Activated T-cell treated with anti-CD3 and anti-CD28 coated beads, Interleukin-2, amount 50 U/mL, for 4 hours (primary cell): Measurements from ENCODE around the gene CACTIN. TPM values are rescaled to one million over a fixed set of nuclear protein-coding genes. Genes with fewer than 3 reads are reported as not detected.

Experiments
- ATAC-seq, 2 donors: fragments of 200-7000 bp; cut with Tn5 transposase; one replicate each; pipeline ENCODE4 v1.10.0; 2021
- DNase-seq: peaks from one replicate; pipeline ENCODE4 v3.0.0-alpha.2; 2020
- H3K27me3 Mint-ChIP-seq: one replicate; pipeline ENCODE4 v1.8.0; 2021; ENCODE audit warnings: low read depth, mixed read lengths
- H3K36me3 Mint-ChIP-seq: one replicate; pipeline ENCODE4 v1.8.0; 2022; ENCODE audit warnings: mixed read lengths; ENCODE audit not compliant: insufficient read depth
- H3K4me1 Mint-ChIP-seq: one replicate; pipeline ENCODE4 v1.8.0; 2021; ENCODE audit warnings: low read depth, mixed read lengths
- H3K4me3 Mint-ChIP-seq: one replicate; pipeline ENCODE4 v1.8.0; 2021; ENCODE audit warnings: mild to moderate bottlenecking, moderate library complexity, mixed read lengths
- H3K9me3 Mint-ChIP-seq: one replicate; pipeline ENCODE4 v1.8.0; 2021; ENCODE audit warnings: mixed read lengths
- total RNA-seq, 3 donors: library from RNA; stranded (reverse); gene quantifications; one replicate each; pipeline ENCODE4 v1.2.1, GENCODE V29; 2021

The CACTIN gene
- total RNA-seq = 10 to 100 TPM; 51.5 to 53.8 (median 52.6) TPM

DNA sequence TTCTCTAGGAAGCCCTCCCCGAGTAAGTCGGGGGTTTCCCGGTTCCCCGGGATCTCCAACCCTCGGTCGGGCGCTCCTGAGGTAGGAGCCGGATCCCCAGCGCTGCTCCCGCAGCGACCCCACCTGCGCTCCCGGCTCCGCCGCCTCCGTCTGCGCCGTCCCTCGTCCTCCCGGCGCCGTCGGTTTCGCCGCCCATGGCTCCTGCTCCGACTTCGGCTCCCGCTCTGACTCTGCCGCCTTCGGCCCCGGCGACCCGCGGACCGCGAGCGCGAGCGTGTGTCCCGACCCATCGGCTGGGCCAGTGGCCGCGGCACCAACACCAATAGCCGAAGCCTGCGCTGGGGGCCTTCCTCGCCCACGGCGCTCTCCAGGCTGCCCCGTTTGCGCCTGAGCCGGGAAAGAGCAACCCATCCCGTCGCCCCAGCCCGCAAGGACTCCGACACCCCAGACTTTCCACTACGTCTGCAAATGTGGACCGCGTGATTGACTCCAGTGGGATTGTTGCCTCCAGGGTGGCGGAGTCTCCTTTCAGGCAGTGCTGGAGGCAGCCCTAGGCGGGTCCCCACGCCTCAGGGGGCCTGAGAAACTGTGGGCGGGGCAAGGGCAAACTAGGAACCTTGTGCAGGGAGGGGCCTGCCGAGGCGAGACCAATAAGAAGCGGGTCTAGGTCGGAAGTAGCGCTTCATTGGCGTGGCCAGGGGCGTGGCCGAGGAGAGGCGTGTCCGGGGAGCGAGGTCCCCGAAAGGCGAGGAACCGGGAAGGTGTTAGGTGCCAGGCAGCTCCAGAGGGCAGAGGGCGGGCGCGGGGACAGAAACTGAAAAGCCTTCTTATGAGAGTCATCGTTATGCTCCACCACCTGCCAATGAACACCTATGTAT is at the start of gene CACTIN:
TSS of gene CACTIN (minus strand) at position 318 of the 878 bp plus-strand sequence. CDS start at position 290, 28 bp downstream.
- ATAC-seq = peak; percentile 95
- H3K36me3 Mint-ChIP-seq = peaks cover 2% of the 10 kb centered on the region
- no peaks in the 10 kb centered on the region for H3K27me3 Mint-ChIP-seq
- peak within 1 kb of the TSS; percentile 93 for H3K4me3 Mint-ChIP-seq
- DNase-seq = peak; percentile 98
- no peaks in the 10 kb centered on the region for H3K9me3 Mint-ChIP-seq
- H3K4me1 Mint-ChIP-seq = peaks cover 22% of the 10 kb centered on the region

DNA sequence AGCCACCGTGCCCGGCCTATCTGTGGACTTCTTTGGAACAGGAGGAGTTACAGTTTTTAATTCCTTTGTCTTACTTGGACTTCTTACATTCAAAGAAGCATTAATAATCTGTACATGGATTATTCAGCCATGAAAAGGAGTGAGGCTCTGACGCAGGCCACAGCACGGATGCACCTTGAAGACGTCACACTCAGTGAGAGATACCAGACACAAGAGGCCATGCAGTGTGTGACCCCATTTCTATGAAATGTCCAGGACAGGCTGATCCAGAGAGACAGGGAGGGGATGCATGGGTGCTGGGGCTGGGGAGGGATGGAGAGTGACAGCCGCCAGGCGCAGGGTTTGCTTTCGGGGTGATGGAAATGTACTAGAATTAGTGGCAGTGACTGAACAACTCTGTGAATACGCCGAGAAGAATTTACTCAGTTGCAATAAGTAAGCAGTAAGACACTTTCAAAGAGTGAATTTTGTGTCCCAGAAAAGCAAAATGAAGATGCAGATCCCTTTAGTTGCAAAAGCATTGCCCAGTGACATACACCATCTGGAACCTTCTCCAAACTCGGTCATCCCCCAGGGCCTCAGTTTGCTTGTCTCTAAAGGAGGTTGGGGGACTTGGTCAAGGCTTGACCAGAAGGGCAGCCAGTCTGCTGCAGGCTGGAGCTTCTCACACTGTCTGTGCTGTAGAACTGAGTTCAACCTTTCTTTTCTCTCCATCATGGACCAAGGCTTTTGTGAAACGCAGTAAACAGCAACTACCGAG is 48.4 kb upstream of the CACTIN start:
- H3K9me3 Mint-ChIP-seq = no peaks in the 10 kb centered on the region
- no peak for ATAC-seq

DNA sequence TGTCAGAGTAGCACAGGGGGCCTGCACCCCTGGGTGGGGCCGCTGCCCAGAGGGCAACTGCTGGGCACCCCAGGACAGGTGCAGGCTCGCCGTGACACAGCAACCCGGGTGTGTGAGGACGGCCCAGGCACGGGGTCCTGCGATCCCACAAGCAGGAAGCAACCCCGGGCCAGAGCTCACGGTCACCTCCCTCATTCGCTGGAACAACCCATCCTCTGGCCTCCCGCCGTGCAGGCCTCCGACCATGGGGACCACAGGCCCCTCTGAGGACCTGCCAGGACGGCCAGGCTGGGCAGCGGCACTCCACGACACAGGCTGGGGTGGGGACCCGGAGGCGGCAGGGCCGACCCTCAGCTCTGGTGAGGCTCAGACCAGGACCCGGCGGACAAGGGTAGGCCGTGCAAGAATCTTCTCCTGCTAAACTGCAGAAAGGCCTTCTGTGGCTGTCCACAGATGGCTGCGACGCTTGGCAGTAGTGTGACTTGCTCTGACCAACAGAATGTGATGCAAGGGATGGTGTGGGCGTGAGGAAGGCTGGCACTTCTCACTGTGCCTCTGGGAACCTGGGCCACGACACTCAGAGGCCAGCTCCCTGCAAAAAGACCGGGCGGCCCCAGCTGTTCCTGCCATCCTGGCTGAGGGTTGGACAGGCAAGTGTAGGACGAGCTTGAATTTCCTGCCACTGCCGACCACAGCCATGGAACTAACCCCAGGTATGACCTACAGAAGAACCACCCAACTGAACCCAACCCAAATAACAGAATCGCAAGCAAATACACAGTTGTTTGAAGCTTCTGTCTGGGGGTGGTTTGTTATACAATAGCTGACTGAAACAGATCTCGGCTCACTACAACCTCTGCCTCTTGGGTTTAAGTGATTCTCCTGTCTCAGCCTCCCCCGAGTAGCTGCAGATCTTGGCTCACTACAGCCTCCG is 47.2 kb upstream of the CACTIN start:
- DNase-seq (no peak), ATAC-seq (no peak)

More for the DNA sequence above, 48.4 kb upstream of the CACTIN start:
- Mint-ChIP-seq H3K36me3 (peaks cover 6% of the 10 kb centered on the region), H3K27me3 (no peaks in the 10 kb centered on the region), H3K4me3 (no peak overlapping the region), H3K4me1 (peaks cover 20% of the 10 kb centered on the region)
- DNase-seq = no peak

DNA sequence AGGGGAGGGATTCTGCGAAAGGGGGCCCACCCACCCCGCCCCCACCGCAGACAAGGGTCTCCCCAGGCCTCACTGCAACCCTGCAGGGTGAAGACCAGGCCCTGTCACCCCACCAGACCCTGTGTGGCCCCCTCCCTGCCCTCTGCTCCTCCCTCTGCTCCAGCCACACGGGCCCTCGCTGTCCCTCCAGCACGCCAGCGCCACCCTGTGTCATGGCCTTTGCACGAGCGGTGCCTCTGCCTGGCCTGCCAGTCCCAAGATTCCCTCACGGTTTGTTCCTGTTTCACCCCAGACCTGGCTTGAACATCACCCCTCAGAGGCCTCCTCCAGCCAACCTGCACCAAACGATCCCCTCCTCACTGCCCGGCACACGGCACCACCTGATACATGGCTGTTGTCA is 46.4 kb upstream of the CACTIN start:
- Mint-ChIP-seq H3K36me3 (peaks cover 3% of the 10 kb centered on the region), H3K4me3 (no peak overlapping the region)

More for the DNA sequence above, 47.2 kb upstream of the CACTIN start:
- Mint-ChIP-seq H3K4me3 (no peak overlapping the region), H3K36me3 (peaks cover 3% of the 10 kb centered on the region), H3K9me3 (no peaks in the 10 kb centered on the region), H3K4me1 (peaks cover 20% of the 10 kb centered on the region), H3K27me3 (no peaks in the 10 kb centered on the region)

DNA sequence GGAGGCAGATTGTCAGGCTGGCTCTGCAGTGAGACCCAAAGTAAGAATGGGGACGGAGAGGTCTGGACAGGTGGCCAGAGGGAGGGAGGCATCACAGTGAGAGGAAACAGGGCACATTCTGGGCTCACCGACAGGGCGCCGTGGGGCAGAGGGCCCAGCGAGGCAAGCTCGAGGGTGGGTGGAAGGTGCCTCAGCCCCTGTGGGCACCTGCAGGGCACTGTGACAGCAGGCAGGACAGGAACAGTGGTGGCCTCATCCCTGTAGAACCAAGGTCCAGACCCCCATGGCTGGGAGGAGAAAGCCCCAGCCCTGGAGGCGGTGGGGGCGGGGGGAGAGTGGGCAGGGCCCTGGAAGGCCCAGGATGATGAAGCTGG is 46.0 kb upstream of the CACTIN start:
- H3K27me3 Mint-ChIP-seq = no peaks in the 10 kb centered on the region
- no peak for DNase-seq
- H3K9me3 Mint-ChIP-seq = no peaks in the 10 kb centered on the region
- ATAC-seq = no peak
- H3K36me3 Mint-ChIP-seq = peaks cover 3% of the 10 kb centered on the region
- H3K4me3 Mint-ChIP-seq = no peak overlapping the region
- H3K4me1 Mint-ChIP-seq = peaks cover 23% of the 10 kb centered on the region

More for the DNA sequence above, 46.4 kb upstream of the CACTIN start:
- no peaks in the 10 kb centered on the region for H3K27me3 Mint-ChIP-seq
- no peak for ATAC-seq
- DNase-seq = no peak
- H3K9me3 Mint-ChIP-seq = no peaks in the 10 kb centered on the region
- peaks cover 23% of the 10 kb centered on the region for H3K4me1 Mint-ChIP-seq

DNA sequence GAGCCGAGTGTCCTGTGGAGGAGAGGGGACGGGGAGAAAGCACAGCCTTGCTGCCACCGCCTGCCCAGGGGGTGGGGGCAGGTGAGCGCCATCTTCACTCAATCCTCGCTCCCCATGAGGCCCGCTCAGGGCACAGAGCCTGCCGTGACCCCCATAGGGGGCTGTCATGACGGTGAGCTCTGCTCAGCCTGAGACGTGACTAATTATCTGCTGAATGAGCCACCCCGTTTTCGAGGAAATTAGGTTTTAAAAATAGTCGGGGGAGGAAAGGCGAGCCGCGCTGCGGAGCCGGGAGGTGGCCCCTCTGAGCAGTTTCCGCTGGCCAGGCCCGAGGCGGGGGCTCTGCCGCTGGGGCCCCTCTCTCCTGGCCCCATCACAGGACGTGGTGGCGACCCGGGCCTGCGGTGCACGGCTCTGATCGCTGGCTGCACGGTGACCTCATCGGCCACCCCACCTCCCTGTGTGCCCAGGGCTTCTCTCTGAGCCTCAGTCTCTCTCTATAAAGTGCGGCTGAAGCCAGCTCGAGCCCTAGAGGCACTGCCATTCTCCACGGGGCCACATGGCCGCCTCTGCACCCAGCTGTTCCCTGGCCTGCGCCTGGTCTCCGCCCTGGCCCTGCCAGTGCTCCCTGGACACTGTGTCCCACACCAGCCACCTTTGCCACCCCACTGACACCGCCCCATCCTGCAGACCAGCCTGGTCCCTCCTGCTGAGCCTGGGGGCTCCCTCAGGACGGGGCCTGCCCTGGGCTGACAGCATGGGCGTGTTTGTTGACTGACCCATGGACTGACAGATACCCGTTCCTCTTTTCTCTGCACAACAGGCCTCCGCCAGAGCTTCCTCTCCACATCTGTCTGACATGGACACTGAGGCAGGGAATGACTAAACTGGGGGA is 45.3 kb upstream of the CACTIN start:
- ATAC-seq (peak; percentile 71 to 78), DNase-seq (no peak)
- H3K36me3 Mint-ChIP-seq = peaks cover 3% of the 10 kb centered on the region
- peaks cover 24% of the 10 kb centered on the region for H3K4me1 Mint-ChIP-seq
- no peaks in the 10 kb centered on the region for H3K9me3 Mint-ChIP-seq
- no peaks in the 10 kb centered on the region for H3K27me3 Mint-ChIP-seq
- H3K4me3 Mint-ChIP-seq = peak overlapping the region; percentile 54

DNA sequence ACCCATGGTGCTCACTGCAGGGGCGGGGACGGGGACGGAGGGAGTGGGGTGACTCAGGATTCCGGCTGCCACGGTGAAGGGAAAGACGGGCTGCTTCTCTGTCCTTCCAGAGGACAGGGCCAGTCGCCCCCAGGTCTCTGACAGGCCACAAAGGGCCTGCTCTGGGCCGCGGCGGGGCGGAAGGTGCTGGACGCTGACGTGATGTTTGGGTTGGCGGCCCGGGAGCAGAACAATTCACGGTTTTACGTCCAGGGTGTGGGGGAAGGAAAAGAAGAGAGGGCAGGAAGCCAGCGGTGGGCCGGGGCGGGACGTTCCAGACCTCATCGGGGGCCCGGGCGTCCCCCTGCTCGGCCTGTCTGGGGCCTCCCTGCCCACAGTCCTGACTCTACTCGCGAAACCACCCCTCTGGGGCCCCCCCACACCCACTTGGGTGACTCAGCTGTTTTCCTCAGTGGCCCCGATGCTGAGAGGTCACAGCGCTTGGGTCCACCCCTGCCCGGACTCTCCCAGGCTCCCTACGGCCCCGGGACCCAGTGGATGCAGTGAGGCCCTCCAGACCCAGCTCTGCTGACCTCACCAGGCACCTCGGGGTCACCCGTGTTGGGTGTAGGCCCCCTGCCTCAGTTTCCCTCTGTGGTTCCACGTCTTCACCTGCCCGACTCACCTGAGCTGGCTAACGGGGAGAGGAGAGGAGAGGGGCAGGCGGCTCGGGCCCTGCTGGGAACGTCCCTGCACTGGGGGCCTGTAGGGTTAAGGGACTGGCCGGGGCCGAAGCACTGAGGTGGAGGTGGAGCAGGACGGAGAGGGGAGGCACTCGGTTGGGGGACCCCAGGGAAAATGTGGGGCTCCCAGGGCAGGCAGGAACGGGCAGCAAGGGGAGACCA is 44.4 kb upstream of the CACTIN start:
- H3K27me3 Mint-ChIP-seq = no peaks in the 10 kb centered on the region
- peak overlapping the region; percentile 55 for H3K4me3 Mint-ChIP-seq
- ATAC-seq (peak; percentile 57 to 66), DNase-seq (no peak)
- peaks cover 3% of the 10 kb centered on the region for H3K36me3 Mint-ChIP-seq
- H3K9me3 Mint-ChIP-seq = no peaks in the 10 kb centered on the region
- peaks cover 25% of the 10 kb centered on the region for H3K4me1 Mint-ChIP-seq

DNA sequence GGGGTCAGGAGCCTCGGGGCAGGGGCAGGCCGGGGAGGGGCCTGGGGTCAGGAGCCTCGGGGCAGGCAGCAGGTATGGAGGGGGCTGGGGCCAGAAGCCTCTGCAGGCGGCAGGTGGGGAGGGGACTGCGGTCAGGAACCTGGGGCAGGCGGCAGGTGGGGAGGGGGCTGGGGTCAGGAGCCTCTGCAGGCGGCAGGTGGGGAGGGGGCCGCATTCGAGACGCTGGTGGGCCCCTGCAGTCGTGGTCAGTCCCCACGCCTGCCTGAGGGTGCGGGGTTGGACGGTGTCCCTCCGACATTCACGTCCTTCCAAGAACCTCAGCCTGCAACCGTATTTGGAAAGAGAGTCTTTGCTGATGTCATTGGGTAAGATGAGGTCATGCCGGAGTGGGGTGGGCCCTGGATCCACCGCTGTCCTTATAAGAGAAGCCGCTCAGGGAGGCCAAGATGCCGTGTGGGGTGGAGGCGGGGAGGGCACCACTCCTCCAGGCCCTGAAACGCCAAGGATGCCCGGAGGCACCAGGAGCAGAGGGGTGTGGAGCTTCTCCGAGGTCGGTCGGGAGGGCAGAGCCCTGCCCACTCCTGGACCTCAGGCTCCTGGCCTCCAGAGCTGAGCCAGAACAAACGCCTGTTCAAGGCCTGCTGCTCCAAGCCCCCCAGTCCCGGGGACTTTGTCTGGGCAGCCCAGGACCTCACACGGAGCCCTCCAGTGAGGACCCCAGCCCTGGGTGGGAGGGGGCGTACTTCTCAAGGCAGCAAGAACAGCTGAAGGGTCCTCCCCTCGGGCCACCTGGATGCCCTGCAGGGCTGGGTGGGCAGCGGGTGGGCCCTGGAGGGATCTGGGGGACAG is 43.6 kb upstream of the CACTIN start:
- Mint-ChIP-seq H3K27me3 (no peaks in the 10 kb centered on the region), H3K9me3 (no peaks in the 10 kb centered on the region), H3K4me3 (no peak overlapping the region), H3K36me3 (peaks cover 3% of the 10 kb centered on the region), H3K4me1 (peaks cover 27% of the 10 kb centered on the region)
- no peak for DNase-seq
- no peak for ATAC-seq

DNA sequence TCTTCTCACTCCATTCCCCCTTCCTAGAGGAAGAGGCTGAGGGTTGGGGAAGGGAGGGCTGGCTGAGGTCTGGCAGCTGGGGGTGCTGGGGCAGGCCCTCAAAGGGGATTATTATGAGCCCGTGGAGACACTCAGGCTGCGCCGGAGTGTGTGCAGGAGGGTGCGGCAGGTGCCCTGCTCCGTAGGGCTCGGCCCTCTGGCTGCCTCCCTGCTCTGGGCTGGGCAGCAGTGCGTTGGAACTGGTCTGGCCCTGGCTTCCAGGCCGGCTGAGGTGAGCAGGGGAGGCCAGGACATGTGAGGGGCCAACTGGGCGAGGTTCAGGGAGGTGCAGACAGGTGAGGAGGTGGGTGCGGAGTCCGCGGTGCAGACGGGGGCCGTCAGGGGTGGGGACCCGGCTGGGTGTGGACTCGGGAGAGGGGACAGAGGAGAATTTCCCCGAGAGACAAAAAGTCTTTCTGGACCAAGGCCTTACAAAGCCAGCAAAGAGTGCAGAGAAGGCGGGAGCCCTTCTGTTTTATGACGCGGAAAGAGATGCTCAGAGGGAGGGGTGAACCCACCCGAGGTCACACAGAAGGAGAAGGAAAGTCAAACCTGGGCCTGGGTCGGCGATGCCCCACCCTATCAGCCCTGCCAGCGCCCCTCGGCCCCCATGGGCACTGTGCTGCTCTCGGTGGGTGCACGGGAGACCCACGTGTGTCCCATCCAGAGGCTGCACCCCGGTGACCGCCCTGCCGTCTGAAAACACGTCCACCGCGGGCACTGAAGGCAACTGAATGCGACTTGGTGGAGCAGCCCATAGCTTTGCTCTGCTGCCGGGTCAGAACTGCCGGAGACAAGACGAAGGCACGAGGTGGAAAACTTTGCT is 42.7 kb upstream of the CACTIN start:
- H3K36me3 Mint-ChIP-seq = no peaks in the 10 kb centered on the region
- H3K9me3 Mint-ChIP-seq = no peaks in the 10 kb centered on the region
- H3K4me1 Mint-ChIP-seq = peaks cover 24% of the 10 kb centered on the region
- no peak for DNase-seq
- no peak overlapping the region for H3K4me3 Mint-ChIP-seq
- H3K27me3 Mint-ChIP-seq = no peaks in the 10 kb centered on the region
- no peak for ATAC-seq

DNA sequence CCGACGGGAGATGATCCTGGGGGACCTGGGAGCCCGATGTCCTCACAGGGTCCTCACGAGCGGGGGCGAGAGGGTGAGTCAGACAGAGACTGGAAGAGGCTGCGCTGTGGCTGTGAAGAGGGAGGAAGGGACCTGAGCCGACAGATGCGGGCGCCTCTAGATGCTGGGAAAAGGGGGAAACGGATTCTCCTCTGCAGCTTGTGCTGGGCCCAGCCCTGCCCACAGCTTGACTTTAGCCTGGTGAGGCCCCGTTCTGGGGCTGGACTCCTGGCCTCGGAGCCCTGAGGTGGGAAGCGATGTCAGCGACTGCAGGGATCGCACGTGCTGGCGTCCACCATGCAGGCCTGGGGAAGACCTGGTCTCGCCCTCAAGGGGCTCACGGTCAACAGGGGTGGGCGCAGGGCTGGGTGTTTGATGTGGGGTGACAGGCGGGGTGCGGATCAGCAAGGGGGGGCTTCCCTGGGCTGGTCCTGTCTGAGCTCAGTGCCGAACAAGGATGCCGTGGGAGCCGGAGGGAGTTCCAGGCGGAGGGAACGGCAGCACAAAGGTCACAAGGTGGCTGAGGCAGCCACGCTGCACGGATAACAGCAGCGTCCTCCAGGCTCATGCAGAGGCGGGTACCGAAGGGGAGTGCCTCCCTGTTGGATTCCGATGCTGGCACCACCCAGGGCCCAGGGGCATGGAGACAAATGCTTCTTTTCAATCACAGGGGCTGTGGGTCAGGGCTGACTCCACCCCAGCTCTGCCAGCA is 41.9 kb upstream of the CACTIN start:
- Mint-ChIP-seq H3K4me3 (no peak overlapping the region), H3K36me3 (no peaks in the 10 kb centered on the region), H3K27me3 (no peaks in the 10 kb centered on the region)

DNA sequence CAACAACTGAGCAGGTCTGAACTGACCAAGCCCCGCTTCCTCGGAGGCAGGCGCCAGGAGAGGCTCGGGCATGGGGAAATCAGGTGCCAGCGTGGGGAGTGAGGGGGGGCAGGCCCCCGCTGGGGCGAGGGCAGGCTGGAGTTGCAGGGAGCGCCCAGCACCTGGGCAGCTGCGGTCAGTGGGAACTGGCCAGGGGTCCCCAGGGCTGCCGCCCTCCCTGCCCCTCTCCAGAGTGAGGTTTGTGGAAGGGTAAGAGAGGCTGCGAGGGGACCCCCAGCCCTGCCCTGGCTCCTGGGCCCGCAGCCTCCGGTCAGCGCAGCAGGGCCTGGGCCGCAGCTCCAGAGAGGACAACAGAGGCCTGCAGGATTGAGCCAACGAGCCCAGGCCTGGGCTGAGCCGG is 41.2 kb upstream of the CACTIN start:
- H3K27me3 Mint-ChIP-seq = no peaks in the 10 kb centered on the region
- no peak overlapping the region for H3K4me3 Mint-ChIP-seq
- H3K36me3 Mint-ChIP-seq = peaks cover 3% of the 10 kb centered on the region
- no peak for ATAC-seq
- H3K4me1 Mint-ChIP-seq = peaks cover 24% of the 10 kb centered on the region
- DNase-seq = no peak
- no peaks in the 10 kb centered on the region for H3K9me3 Mint-ChIP-seq

More for the DNA sequence above, 41.9 kb upstream of the CACTIN start:
- Mint-ChIP-seq H3K9me3 (no peaks in the 10 kb centered on the region), H3K4me1 (peaks cover 24% of the 10 kb centered on the region)
- ATAC-seq = no peak
- DNase-seq = no peak
